GM19463 (cell line): Measurements from ENCODE around the gene TXNDC11.

Source experiments
- ATAC-seq: cut with Tn5 transposase; IDR thresholded peaks from one replicate; pipeline ENCODE4 v1.9.1; 2021; ENCODE audit warnings: mild to moderate bottlenecking, moderate library complexity; ENCODE audit not compliant: unreplicated experiment

Gene TXNDC11

DNA sequence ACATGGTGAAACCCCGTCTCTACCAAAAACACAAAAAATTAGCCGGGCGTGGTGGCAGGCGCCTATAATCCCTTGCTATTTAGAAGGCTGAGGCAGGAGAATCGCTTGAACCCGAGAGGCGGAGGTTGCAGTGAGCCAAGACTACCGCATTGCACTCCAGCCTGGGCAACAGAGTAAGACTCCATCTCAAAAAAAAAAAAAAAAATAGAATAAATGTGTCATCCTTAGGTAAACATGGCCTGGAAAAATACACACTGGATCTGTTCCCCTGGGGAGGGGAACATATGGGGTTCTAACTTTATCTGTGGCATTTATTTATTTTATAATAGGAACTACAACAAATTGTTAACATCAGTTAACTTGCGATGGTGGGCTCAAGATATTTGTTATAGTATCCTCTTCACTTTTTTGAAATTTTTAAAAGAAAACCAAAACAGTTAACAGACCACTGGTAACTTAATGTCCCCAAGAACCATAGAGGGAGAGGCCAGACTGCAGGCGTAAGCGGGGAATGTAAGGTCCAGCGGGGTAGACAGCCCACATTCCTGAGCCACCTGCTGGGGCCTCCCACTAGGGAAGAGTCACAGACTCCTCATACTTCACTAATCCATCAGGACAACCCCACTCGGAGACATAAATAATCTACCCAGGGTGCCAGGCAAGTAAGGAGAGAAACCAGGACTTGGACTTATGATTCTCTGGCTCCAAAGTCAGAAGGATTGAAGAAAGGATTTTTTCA is 12.5 kb upstream of the TXNDC11 start:
- ATAC-seq, result no peak

DNA sequence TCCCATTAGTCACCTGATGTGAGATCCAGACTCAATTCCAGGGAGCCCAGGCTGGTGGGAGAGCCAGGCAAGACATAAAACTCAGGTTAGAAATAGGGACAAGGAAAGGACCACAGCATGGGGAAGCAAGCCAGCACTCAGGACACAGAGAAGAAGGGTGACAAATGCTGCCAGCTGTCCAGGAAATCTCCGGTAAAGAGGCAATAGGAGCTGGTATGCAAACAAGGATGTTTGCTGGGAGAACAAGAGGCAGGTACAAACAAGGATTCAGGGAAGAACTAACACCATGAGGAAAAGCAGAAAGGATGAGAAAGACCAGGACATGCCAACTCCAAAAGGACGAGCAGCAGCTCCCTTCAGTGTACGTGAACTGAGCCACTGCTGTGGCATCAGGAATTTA is 10.2 kb upstream of the TXNDC11 start:
- no peak for ATAC-seq

DNA sequence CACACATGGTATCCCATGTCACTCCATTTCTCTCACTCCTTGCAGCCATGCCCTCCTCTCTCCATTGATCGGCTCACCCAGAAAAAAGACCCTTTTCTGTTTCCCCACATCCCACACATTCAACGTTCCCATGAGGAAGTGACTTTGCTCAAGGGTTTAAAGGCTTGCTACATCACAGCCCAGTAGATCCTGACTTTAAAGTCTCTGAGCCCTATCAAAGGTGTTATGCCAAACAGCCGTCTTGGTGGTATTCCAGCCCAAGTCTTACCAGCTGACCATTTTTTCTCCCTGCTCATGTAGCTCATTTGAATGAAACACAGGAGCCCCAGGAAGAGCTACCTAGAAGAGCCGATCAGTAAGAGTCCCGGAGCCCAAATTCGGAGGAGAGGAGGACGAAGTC is 7.4 kb upstream of the TXNDC11 start:
- ATAC-seq, result no peak

DNA sequence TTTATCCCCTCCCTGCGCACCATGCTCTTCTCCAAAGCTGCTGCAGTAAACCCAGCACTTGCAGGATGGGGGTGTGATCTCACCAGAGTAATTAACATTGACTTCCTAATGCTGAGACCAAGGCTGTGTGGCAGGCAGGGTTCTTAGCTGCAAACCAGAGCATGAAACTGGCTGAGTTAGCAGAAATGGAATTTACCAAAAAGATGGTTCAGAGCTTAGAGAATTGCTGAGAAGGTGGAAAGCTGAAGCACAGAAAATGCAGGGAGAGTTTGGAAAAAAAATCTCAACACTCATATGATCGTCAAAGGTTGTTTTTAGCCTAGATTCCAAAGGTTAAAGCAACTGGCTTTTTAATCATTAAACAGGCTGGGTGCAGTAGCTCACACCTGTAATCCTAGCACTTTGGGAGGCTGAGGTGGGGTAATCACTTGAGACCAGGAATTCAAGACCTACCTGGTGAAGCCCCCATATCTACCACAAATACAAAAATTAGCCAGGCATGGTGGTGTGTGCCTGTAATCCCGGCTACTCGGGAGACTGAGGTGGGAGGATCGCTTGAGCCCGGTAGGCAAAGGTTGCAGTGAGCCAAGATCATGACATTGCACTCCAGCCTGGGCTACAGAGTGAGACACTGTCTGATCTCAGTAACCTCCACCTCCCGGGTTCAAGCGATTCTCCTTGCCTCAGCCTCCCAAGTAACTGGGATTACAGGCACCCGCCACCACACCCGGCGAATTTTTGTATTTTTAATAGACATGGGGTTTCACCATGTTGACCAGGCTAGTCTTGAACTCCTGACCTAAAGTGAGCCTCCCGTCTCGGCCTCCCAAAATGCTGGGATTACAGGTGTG is 6.0 kb upstream of the TXNDC11 start:
- ATAC-seq, result no peak

DNA sequence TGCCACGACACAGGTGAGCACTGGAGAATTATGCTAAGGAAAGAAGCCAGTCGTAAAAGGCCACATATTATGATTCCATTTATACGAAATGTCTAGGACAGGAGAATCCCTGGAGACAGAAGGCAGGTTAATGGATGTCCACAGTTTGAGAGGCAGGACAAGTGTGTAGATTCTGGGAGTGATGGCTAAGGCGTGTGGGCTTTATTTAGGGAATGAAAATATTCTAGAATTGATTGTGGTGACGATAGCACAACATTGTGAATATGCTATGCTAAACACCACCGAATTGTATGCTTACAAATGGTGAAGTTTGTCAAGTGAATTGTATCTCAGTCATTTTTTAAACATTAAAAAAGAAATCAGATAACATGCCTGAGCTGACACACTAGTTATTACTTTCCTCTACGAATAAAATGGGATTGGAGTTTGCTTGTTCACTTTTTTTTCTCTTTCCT is 5.3 kb upstream of the TXNDC11 start:
- ATAC-seq, result no peak

DNA sequence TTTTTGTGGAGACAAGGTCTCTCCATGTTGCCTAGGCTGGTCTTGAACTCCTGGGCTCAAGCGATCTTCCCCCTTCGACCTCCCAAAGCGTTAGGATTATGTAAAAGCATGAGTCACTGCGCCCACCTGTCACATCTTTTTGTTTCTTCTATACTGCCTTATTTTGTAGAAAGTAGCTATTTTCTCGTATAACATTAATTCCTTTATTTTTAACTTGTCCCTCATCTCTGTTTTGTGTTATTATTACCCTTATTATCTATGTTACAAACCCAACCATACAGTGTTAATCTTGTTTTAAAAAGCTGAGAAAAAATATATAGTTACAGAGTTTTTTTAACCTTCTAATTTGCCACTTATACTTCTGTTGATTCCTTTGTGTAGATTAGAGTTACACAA is 1.4 kb upstream of the TXNDC11 start:
- ATAC-seq, result no peak

DNA sequence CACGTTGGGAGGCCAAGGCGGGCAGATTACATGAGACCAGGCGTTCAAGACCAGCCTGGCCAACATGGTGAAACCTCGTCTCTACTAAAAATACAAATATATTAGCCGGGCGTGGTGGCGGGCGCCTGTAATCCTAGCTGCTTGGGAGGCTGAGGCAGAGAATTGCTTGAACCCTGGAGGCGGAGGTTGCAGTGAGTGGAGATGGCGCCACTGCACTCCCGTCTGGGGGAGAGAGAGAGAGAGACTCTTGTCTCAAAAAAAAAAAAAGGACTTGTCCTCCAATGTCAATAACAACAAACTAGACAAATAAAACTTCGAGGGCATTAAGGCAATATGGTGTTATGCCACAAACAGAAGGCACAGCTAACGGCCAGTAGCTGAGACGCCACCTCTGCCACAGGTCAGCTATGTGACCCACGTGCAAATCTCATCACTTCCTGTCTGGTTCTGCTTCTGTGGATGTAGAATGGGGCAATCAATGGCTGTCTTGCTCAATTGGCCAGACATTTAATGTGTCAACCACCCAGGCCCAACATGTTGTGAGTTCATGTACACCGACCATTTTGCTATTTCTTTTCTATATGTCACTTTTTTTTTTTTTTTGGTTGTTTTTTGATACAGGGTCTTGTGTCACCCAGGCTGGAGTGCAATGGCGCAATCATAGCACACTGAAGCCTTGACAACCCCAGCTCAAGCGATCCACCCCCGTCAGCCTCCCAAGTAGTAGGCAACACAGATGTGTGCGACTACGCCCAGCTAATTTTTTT is 834 bp upstream of the TXNDC11 start:
- ATAC-seq, result no peak

DNA sequence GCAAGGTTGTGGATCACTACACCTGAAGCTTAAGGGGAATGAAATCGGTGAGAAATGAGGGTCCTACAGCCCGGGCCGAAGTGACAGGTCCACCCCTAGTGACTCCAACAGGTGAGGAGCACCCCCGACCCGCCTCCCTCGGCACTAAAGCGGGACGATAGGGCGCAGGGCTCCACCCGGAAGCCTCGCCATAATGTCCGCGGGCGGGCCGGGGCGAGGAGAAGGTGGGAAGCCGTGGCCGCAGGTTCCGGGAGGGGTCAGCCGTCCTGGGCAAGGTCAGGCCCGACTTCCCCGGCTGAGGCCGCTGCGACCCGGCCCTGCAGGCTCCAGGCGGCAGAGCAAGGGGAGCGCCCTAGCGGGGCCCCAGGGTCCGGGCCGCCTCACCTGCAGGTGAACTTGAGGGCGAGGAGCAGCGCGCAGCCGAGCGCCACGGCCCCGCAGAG is 543 bp downstream of the TXNDC11 start:
- peak; percentile 17 for ATAC-seq

DNA sequence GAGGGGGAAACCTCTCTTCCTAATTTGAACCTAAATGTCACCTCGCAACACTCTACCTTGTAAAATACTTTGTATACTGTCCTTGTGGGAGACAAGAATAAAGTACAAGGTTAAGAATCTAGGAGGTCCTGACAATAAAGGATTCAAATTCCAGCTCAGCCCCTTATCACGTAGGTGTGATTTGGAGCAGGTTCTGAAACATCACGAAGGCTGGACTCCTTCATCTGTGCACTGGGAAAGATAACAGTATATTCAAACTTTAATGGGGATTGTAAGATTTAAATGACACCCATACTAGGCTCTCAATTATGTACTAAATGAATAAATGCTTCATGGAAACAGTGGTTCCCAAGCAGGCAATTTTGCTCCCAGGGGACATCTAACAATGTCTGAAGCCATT is 2.1 kb downstream of the TXNDC11 start:
- ATAC-seq, result no peak

DNA sequence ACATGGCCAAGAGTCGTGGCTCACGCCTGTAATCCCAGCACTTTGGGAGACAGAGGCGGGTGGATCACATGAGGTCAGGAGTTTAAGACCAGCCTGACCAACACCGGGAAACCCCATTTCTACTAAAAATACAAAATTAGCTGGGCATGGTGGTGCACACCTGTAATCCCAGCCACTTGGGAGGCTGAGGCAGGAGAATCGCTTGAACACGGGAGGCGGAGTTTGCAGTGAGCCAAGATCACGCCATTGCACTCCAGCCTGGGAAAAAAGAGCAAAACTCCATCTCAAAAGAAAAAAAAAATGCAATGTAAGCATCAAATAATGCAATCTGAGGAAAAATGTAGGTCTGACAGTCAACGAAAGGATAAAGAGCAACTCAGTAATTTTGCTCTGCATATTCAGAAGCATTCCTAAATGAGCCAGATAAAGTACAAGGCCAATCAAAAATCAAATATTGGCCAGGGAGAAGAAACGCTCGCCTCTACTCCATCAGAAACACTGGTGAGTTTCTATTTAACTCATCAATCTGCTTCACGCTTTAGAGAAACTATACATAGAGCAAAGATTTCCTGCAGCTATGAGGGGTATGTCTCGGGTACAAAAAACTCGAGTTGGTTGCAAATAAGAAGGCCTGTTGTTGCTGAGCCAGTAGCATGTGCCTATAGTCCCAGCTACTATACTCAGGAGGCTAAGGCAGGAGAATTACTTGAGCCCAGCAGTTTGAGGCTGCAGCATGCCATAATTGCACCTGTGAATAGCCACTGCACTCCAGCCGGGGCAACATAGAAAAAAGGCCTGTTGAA is 3.7 kb downstream of the TXNDC11 start:
- ATAC-seq, result no peak

DNA sequence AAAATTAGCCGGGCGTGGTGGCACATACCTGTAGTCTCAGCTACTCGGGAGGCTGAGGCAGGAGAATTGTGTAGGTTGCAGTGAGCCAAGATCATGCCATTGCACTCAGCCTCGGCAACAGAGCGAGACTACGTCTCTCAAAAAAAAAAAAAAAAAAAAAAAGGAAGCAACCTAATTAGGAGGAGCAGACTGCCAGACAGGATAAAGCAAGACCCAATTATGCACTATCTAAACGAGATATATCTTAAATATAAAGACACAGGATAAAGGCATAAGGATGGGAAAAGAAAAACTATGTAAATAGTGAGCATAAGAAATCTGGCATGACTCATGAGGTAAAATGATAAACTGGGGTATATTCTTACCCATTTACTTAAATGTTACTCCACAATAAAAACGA is 4.9 kb downstream of the TXNDC11 start:
- no peak for ATAC-seq

DNA sequence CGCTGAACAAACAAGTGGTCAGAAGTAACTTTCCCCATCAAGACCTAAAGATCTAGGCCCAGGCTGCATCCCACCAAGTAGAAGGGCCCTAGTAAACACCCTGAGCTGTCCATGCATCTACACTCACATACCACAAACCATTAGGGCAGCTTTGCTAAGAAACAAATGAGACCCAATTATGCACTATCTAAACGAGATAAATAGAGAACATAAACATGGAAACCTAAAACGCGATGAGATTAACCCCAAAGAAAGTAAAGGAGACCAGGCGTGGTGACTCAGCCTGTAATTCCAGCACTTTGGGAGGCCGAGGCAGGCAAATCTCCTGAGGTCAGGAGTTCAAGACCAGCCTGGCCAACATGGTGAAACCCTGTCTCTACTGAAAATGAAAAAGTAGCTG is 5.8 kb downstream of the TXNDC11 start:
- no peak for ATAC-seq

DNA sequence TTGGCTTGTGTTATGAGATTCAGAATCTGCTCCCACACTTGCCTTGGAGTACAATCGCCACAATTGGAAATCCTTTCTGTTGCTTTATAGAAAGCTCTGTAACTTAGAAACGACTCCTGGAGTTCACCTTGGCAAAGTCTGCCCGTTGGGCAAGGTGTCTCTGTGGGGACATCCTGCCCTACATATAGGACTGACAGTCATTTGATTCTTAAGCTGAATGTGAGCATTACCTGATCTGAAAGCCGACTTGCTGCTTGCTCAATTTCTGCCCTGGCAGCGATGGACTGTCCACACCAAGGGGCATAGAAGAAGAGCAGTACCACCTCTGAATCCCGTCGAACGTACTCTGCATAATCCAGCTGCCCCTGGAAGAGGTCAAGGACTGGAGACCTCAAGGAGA is 6.9 kb downstream of the TXNDC11 start:
- ATAC-seq, result no peak

DNA sequence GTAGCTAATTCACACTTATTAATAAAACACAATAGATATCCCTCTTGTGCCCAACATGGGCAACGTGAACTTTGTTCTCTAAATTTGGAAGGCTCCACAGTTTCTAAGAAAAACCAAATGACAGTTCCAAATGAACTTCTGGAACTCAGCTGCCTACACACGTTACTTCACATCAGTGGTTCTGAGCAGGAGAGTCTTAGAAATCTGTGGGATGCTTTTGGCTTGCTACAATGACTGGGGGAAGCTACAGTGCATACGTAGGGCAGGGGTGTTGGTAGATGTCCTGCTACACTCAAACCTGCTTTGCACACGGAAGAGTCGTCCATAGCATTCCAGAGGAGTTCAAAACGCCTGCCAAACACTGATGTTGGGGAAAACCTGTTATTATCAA is 8.0 kb downstream of the TXNDC11 start:
- no peak for ATAC-seq

DNA sequence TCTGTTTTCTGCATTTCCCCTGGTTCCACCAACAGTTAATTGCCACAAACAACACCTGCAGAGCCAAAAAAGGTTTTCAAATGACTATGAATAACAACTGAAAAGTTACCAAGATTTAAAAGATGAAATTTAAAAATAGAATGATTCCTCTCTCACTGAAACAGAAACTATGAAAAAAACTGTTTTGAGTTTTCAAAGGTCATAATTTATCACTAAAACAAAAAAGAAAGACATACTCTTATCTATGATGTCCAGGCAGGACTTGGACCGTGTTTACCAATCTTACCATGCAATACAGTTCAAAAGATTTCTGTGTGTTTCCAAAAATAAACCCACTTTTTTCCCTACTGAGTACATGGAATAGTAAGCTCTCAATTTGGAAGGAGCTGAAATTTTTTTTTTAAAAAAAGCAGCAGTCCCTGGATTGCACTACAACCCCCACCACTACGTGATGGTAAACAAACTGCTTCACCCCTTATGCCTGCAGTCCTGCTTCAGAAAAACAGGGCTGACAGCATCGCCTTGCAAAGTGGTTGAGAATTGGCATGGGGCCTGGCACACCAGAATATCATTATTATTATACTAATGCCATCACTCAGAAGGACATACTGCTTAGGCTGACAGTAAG is 8.5 kb downstream of the TXNDC11 start:
- ATAC-seq, result no peak

DNA sequence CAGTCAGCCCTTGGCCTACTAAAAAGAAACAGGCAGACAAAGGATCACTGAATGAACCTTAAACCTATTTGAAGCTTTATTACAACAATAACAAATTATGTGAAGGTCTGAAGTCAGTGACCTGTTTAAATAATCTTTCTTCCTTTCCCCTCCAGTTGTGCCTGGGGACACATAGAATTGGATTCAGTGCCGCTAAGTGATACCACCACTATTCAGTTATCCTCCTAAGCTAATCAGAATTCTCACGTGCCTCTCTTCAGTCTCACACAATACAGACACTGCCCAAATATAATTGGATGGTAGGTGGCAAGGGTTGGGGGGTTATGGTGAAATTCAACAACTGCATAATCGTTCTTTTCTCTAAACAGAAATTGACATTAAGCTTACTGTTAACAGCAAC is 11.4 kb downstream of the TXNDC11 start:
- no peak for ATAC-seq

DNA sequence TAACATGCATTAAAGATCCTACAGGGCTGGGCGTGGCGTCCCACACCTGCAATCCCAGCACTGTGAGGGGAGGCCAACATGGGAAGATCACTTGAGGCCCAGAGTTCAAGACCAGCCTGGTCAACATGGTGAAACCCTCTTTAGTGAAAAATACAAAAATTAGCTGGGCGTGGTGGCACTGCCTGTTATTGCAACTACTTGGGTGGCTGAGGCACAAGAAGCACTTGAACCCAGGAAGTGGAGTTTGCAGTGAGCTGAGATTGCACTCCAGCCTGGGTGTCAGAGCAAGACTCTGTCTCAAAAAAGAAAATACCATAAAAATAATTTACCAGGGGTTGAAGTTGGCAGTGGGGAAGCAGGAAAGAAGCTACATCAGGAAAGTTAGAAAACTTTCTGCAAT is 12.9 kb downstream of the TXNDC11 start:
- ATAC-seq, result no peak

DNA sequence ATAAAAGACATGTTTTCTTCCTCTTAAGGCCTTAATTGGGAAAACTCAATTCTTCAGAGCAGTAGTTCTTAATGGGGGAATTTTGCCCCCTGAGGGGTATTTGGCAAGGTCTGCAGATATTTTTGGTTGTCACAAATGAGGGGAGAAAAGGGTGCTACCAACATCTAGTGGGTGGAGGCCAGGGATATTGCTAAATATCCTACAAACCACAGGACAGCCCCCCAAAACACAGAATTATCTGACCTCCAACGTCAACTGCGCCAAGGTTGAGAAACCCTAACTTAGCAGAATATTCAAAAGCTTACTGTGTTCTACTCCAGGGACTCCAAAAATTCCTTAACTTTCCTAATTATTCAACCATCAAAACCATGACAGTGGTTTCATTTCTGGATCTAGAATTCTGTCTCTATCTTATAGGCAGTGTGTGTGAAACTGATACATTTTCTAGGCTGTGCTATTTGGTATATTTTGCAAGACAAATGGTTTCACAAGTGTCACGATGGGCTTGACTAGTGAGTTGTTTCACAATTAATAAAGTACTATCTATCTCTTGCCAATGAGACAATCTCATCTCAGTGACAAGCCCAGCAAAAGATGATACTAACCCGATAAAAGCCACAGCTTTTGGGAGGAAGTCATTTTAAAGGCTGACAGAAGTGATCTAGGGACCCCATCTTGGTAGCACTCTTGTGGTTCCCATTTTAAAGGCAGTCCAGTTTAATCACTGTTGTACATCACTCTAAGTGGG is 14.7 kb downstream of the TXNDC11 start:
- ATAC-seq, result no peak

DNA sequence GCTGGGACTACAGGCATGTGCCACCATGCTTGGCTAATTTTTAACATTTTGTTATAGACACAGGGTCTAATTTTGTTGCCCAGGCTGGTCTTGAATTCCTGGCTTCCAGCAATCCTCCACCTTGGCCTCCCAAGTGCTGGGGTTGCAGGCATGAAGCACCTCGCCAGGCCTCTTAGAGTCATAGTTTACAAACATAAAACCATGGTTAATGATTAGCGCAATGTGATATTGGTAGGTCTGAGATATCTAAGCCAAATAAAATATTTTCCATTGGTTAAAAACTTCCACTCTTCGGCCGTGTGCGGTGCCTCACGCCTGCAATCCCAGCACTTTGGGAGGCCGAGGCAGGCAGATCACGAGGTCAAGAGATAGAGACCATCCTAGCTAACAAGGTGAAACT is 16.6 kb downstream of the TXNDC11 start:
- no peak for ATAC-seq

DNA sequence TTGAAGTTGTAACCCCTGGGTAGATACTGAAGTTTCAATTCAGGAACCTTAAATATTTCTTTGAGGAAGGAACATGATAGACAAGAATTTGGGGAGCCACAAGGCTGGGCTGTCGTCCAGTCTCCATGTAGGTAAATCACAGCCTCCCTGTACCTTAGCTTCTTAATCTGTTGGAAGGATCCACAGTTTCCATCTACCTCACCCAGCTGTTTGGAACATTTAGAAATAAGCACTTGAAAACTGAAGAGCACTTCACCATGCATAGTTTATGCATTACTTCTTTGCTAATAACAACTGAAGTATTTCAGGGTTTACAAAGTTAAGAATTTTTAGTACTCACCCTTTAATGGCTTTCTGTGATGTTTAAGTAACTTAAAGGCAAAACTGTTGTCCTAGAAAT is 17.2 kb downstream of the TXNDC11 start:
- ATAC-seq, result no peak
